Aorta (tissue), 5 donors: ENCODE data around the gene SPR. TPM values are rescaled to one million over a fixed set of nuclear protein-coding genes. Genes with fewer than 3 reads are reported as not detected.
A peak's percentile ranks its signal among the peaks of the same experiment; 100 is the strongest.

ENCODE experiments used
- ATAC-seq: fragments of 200-7000 bp; cut with Tn5 transposase; one replicate; pipeline ENCODE4 v1.9.1; 2022; ENCODE audit warnings: moderate library complexity; ENCODE audit not compliant: low FRiP score
- DNase-seq, 2 donors: peaks; one replicate each; pipeline ENCODE4 v3.0.0-alpha.2; 2020
- H3K27ac ChIP-seq, 2 donors: one replicate each; pipeline ENCODE4 v1.5.1; 2013; ENCODE audit warnings: low read length in 2 of 2, mild to moderate bottlenecking in 2 of 2, moderate library complexity in 2 of 2, control low read depth in 1 of 2, inconsistent platforms in 1 of 2, low read depth in 1 of 2
- H3K27me3 ChIP-seq, 2 donors: one replicate each; pipeline ENCODE4 v1.6.1; 2013; ENCODE audit warnings: control low read depth in 1 of 2, low read length in 1 of 2, mild to moderate bottlenecking in 1 of 2, moderate library complexity in 1 of 2; ENCODE audit not compliant: insufficient read depth in 2 of 2, control insufficient read depth in 1 of 2
- H3K36me3 ChIP-seq, 2 donors: one replicate each; pipeline ENCODE4 v1.6.1; 2013; ENCODE audit warnings: control low read depth in 1 of 2, low read length in 1 of 2, mild to moderate bottlenecking in 1 of 2; ENCODE audit not compliant: insufficient read depth in 2 of 2, control insufficient read depth in 1 of 2
- H3K4me1 ChIP-seq, 2 donors: one replicate each; pipeline ENCODE4 v1.6.1; 2013; ENCODE audit warnings: low read length in 2 of 2, control low read depth in 1 of 2, mild to moderate bottlenecking in 1 of 2, moderate library complexity in 1 of 2; ENCODE audit not compliant: insufficient read depth in 2 of 2, control insufficient read depth in 1 of 2
- H3K4me3 ChIP-seq, 2 donors: one replicate each; pipeline ENCODE4 v1.5.1; 2013; ENCODE audit warnings: low read length in 2 of 2, control low read depth in 1 of 2, mild to moderate bottlenecking in 1 of 2
- H3K9me3 ChIP-seq: one replicate; pipeline ENCODE4 v1.6.1; 2013; ENCODE audit warnings: mild to moderate bottlenecking, low read length; ENCODE audit not compliant: control insufficient read depth
- WGBS, 2 donors: extraction: QIAGEN DNeasy Blood & Tissue Kit; methylation state at CpG; one replicate each; pipeline ENCODE4 v1.1.7; 2013; 5-methylcytosine and 5-hydroxymethylcytosine counted together
- intact Hi-C, 2 donors: fragments of 100-400 bp; cut with DNase I; formaldehyde crosslinking; loops; one replicate each; pipeline versions ENCODE4 v1.14.2 to v1.15.0; 2022
- polyA plus RNA-seq, 2 donors: library from polyadenylated mRNA; stranded (reverse); fragments of 200-250 nt; gene quantifications; one replicate each; pipeline ENCODE4 v1.2.3, GENCODE V29; 2013
- total RNA-seq, 2 donors: library from RNA; stranded (reverse); fragmentation: NEBNext Ultra II Directional; extraction: Animal tissue kit (Norgen Biotek cat#: 25700); gene quantifications; one replicate each; pipeline ENCODE4 v1.2.1, GENCODE V29; 2021
- donor health status: healthy with polysubstance abuse.
- donor health status: Bipolar disorder and iron deficiency.
- donor health status: DM: no; HTN: no; CAD: no.
- donor health status: DM: no; HTN: no; CAD: no.
- donor health status: DM: yes; HTN: yes; CAD: no.

Gene SPR
- total and polyA plus RNA-seq, 4 donors: 16.1 to 33.1 (median 21.4) TPM

DNA sequence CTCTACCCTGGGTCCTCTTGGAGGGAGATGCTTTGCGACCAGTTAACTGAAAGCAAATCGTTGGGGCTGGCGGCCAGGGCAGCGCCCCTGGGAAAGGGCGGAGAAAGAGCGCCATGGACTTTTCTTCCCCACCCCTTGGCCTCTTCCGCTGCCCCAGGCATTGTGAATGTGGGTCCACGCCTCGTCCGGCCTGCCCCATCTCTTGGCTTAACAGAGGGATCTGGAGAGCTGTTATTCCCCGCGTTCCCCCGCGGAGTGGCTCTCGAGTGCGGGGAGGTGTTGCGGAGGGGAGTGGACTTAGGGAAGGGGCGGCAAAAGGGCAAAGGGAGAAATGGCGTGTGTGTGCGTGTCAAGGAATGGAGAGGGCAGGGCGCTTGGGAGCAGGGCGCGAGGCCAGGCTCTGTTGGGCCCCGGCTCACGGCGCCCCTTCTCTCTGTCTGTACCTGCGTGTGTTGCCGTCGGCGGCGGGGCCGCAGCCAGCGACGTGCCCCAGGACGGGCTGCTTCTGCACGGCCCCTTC, 36.7 kb downstream of the SPR start:
- ATAC-seq (no peak), DNase-seq (peak in 1 of 2 donors; percentile 65)

GRCh38 chr2:72924353-72925240, 37.4 kb downstream of the SPR start:
- Histone ChIP-seq H3K36me3 (no peaks in the 10 kb centered on the region), H3K4me3 (no peak overlapping the region), H3K4me1 (no peaks in the 10 kb centered on the region), H3K27me3 (no peaks in the 10 kb centered on the region), H3K9me3 (no peaks in the 10 kb centered on the region), H3K27ac (no peak overlapping the region)
- DNase-seq (peak in 1 of 2 donors; percentile 72), ATAC-seq (no peak)
- WGBS, 2 donors: 4 to 5% methylated on average over 57 to 61 of the region's 61 CpGs
- intact Hi-C loops: no loop called here

More for the DNA sequence above, 36.7 kb downstream of the SPR start:
- Histone ChIP-seq H3K4me1 (no peaks in the 10 kb centered on the region), H3K27me3 (no peaks in the 10 kb centered on the region), H3K9me3 (no peaks in the 10 kb centered on the region), H3K27ac (no peak overlapping the region), H3K36me3 (no peaks in the 10 kb centered on the region), H3K4me3 (no peak overlapping the region)
- intact Hi-C loops: no loop called here
- 9 to 13% methylated on average over 34 to 36 of the region's 36 CpGs for WGBS, 2 donors

DNA sequence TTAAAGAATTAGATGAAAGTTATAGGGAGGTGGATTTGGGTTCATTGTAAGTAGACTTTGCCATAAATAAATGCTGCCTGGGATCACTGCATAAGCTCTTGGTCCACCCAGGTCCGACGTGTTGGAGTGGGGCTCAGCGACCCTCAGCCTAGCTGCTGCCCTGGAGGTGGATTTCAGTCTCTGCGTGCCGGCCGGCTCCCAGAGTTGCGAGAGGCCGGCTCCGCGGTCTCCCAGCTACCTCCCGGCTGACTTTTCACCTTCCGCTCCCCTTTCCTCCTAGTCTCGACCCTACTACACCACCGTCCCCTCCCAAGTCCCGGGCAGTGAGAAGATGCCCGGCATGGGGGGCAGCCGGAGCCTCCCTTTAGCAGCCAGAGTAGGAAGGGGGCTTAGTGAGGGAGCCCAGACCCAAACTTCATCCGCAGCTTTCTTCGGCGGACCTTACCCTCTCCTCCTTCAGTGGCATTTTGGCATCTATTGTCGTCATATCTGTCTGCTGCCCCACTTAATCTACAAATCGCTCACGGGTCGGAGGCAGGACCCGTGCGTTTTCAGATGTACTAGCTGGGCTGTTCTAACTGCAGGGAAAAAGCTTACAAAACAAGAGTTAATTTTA, 38.2 kb downstream of the SPR start:
- Histone ChIP-seq H3K27ac (no peak overlapping the region), H3K4me3 (no peak overlapping the region), H3K27me3 (no peaks in the 10 kb centered on the region), H3K4me1 (no peaks in the 10 kb centered on the region), H3K36me3 (no peaks in the 10 kb centered on the region), H3K9me3 (no peaks in the 10 kb centered on the region)
- WGBS, 2 donors: 13% methylated on average over 26 of the region's 26 CpGs
- ATAC-seq (no peak), DNase-seq (peak in 1 of 2 donors; percentile 65)
- intact Hi-C loops: no loop called here

DNA sequence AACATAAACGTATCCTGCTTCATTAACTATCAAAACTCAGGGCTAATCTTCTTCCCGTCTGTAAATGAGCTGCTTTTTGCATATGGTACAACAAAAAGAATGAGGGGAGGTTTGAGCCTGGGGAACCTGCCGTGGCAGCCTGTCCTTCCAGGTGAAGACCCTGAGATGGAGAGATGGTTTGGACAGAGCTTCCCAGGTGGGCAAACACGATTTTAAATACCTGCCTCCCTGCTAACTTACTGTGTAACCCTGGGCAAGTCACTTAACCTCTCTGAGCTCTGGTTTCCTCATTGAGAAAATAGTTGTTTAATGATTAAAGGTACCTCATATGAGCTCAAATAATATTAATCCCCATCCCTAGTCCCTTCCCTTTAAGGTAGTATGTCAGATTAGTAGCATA, 39.2 kb downstream of the SPR start:
- WGBS, 2 donors: 38 to 41% methylated on average over 4 of the region's 4 CpGs
- H3K9me3 ChIP-seq: no peaks in the 10 kb centered on the region
- H3K36me3 ChIP-seq: no peaks in the 10 kb centered on the region
- no peak overlapping the region for H3K27ac ChIP-seq
- ATAC-seq: no peak
- intact Hi-C loops: no loop called here
- no peak for DNase-seq
- no peaks in the 10 kb centered on the region for H3K27me3 ChIP-seq
- no peak overlapping the region for H3K4me3 ChIP-seq
- no peaks in the 10 kb centered on the region for H3K4me1 ChIP-seq

GRCh38 chr2:72926811-72927465, 39.7 kb downstream of the SPR start:
- Histone ChIP-seq H3K27ac (no peak overlapping the region), H3K9me3 (no peaks in the 10 kb centered on the region), H3K4me1 (no peaks in the 10 kb centered on the region), H3K4me3 (no peak overlapping the region), H3K27me3 (no peaks in the 10 kb centered on the region), H3K36me3 (no peaks in the 10 kb centered on the region)
- intact Hi-C loops: no loop called here
- 79 to 87% methylated on average over 6 of the region's 6 CpGs for WGBS, 2 donors
- DNase-seq (no peak), ATAC-seq (no peak)

GRCh38 chr2:72927619-72928550, 40.7 kb downstream of the SPR start:
- intact Hi-C loops: no loop called here
- 90% methylated on average over 8 of the region's 8 CpGs for WGBS, 2 donors

DNA sequence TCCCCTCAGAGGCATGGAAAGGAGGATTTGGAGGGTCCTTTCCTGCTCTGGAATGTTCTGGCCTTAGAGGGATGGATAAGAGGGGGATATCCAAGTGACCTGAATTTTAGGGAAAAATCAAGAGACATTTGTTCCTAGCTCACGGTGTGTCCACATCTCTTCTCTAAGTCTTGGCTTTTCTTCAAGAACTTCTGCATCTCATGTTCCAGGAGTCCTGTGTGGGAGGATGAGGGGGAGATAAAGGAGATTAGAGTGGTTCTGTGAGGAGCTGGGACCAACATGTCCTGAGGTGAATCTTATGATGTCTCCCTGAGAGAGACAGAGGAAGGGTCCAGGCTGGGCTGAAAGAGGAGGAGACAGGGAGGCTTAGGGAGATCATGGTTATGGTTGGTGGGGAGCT, 41.8 kb downstream of the SPR start:
- 79 to 95% methylated on average over 1 of the region's 1 CpG for WGBS, 2 donors
- Histone ChIP-seq H3K36me3 (no peaks in the 10 kb centered on the region), H3K4me3 (no peak overlapping the region), H3K4me1 (no peaks in the 10 kb centered on the region), H3K27me3 (no peaks in the 10 kb centered on the region), H3K9me3 (no peaks in the 10 kb centered on the region), H3K27ac (no peak overlapping the region)
- no peak for ATAC-seq
- no peak for DNase-seq
- intact Hi-C loops: no loop called here

More at GRCh38 chr2:72927619-72928550, 40.7 kb downstream of the SPR start:
- Histone ChIP-seq H3K27me3 (no peaks in the 10 kb centered on the region), H3K36me3 (no peaks in the 10 kb centered on the region), H3K4me3 (no peak overlapping the region), H3K9me3 (no peaks in the 10 kb centered on the region), H3K27ac (no peak overlapping the region), H3K4me1 (no peaks in the 10 kb centered on the region)
- no peak for ATAC-seq
- DNase-seq: peak; percentile 3 to 41
